IPS DF 6.9 (cell line): Measurements from ENCODE around the gene MXD4.

Source experiments
- DNase-seq: peaks from one replicate; pipeline ENCODE4 v3.0.0-alpha.2; 2013; ENCODE audit warnings: low read depth, low spot score
- H3K27ac ChIP-seq: one replicate; pipeline ENCODE4 v1.5.1; 2013; ENCODE audit warnings: low read length, control low read depth
- H3K27me3 ChIP-seq: 2 replicates; pipeline ENCODE4 v1.6.1; 2013; ENCODE audit warnings: mild to moderate bottlenecking, low read length; ENCODE audit not compliant: control insufficient read depth, insufficient read depth
- H3K36me3 ChIP-seq: 2 replicates; pipeline ENCODE4 v1.6.1; 2013; ENCODE audit warnings: low read length; ENCODE audit not compliant: control insufficient read depth, insufficient read depth
- H3K4me1 ChIP-seq: 2 replicates; pipeline ENCODE4 v1.6.1; 2013; ENCODE audit warnings: low read length; ENCODE audit not compliant: control insufficient read depth, insufficient read depth
- H3K4me3 ChIP-seq: 2 replicates; pipeline ENCODE4 v1.5.1; 2013; ENCODE audit warnings: mild to moderate bottlenecking, low read length
- H3K9me3 ChIP-seq: 2 replicates; pipeline ENCODE4 v1.6.1; 2013; ENCODE audit warnings: low read length, inconsistent platforms; ENCODE audit not compliant: control insufficient read depth, insufficient read depth
- WGBS: extraction: QIAGEN DNeasy Blood & Tissue Kit; methylation state at CpG from one replicate; pipeline ENCODE4 v1.1.7; 2013; ENCODE audit warnings: mixed read lengths, missing lambda C conversion rate; ENCODE audit not compliant: insufficient read length, insufficient coverage; 5-methylcytosine and 5-hydroxymethylcytosine counted together

Gene MXD4

GRCh38 chr4:2301225-2301642 is 39.3 kb upstream of the MXD4 start:
- whole genome bisulfite sequencing: no CpG with 5 or more reads among the region's 14 CpGs
- Histone ChIP-seq H3K27me3 (no peaks in the 10 kb centered on the region), H3K4me1 (no peaks in the 10 kb centered on the region; the same call in 1 of the 2 replicates), H3K9me3 (no peaks in the 10 kb centered on the region), H3K27ac (no peak overlapping the region), H3K36me3 (no peaks in the 10 kb centered on the region; the same call in 1 of the 2 replicates), H3K4me3 (no peak overlapping the region)
- DNase-seq: no peak

DNA sequence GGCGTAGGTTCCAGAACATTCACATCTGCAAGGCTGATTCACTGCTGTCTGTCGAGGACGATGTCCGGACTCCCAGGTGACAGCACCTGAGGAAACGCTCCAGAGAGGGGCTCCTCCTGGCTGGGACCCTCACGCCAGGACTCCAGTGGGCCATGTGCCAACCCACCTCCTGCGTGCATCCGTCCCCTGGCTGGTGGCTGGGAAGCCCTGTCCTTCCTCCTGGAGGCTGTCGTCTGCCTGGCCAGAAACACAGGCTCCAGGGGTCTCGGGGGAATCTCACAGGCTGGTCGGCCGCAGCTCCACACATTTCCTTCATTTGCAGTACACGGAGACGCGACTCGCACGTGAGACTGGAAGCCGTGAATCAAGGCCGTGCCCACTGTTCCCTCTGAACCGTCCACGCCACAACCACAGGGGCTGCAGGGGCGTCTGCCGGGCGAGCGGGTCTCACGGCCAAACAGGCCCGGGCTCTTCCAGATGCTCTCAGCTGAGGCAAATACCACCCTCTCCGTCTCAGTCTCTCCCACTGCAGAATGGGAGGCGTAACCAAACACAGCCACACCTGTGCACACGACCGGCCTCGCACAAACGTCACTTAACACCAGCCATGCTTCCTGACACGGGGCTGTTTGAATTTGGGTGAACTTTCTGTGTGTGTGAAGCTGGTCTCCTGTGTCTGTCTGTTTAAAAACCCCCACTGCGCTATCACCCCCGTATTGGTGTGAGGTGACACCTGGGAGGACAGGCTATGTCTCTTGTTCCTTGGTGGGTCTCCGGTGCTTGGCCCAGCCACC is 38.7 kb upstream of the MXD4 start:
- no peak overlapping the region for H3K27ac ChIP-seq
- WGBS: no CpG with 5 or more reads among the region's 37 CpGs
- H3K36me3 ChIP-seq: no peaks in the 10 kb centered on the region; the same call in 1 of the 2 replicates
- no peaks in the 10 kb centered on the region; the same call in 1 of the 2 replicates for H3K4me1 ChIP-seq
- no peaks in the 10 kb centered on the region for H3K27me3 ChIP-seq
- DNase-seq: no peak
- H3K9me3 ChIP-seq: no peaks in the 10 kb centered on the region
- H3K4me3 ChIP-seq: no peak overlapping the region

DNA sequence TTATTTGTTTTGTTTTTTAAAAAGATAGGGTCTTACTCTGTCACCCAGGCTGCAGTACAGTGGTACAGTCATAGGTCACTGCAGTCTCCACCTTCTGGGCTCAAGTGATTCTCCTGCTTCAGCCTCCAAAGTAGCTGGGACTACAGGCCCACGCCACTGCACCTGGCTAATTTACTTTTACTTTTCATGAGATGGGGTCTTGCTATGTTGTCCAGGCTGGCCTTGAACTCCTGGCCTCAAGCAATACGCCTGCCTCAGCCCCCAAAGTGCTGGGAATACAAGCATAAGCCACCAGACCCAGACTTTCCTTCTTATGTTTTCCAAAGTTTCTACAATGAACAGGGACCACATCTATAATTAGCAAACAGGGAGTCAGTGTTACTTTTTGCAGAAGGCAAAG is 37.9 kb upstream of the MXD4 start:
- H3K9me3 ChIP-seq: no peaks in the 10 kb centered on the region
- H3K36me3 ChIP-seq: no peaks in the 10 kb centered on the region; the same call in 1 of the 2 replicates
- WGBS: no CpG with 5 or more reads among the region's 2 CpGs
- no peaks in the 10 kb centered on the region for H3K27me3 ChIP-seq
- H3K4me3 ChIP-seq: no peak overlapping the region
- no peaks in the 10 kb centered on the region; the same call in 1 of the 2 replicates for H3K4me1 ChIP-seq
- H3K27ac ChIP-seq: no peak overlapping the region
- DNase-seq: no peak

DNA sequence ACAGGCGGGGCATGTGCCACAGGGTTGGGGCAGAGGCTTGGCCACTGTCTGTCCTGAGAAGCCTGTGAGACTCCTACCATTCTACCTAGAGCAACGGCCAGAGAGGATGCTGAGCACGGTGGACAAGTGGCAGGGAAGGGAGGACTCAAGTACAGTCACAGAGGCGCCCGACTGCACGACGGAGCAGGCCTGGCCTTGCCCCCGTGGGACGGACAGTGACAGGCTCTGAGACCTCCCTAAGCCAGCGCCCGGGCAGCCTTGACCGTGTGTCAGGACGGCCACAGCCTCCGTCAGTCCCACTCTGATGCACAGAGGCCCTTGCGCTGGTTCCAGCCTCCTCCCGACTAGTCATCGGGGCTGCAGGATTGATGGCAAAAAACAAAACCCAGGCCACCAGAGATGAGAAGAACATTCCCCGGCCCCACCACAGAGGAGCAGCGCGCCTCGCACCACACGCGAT is 36.7 kb upstream of the MXD4 start:
- Histone ChIP-seq H3K36me3 (no peaks in the 10 kb centered on the region), H3K27me3 (no peaks in the 10 kb centered on the region), H3K4me3 (no peak overlapping the region), H3K27ac (no peak overlapping the region), H3K9me3 (no peaks in the 10 kb centered on the region), H3K4me1 (no peaks in the 10 kb centered on the region; the same call in 1 of the 2 replicates)
- DNase-seq: no peak
- WGBS: no CpG with 5 or more reads among the region's 23 CpGs

- Histone ChIP-seq H3K27me3 (no peaks in the 10 kb centered on the region), H3K36me3 (no peaks in the 10 kb centered on the region), H3K4me3 (no peak overlapping the region), H3K9me3 (no peaks in the 10 kb centered on the region), H3K4me1 (no peaks in the 10 kb centered on the region; the same call in 1 of the 2 replicates), H3K27ac (no peak overlapping the region)
- DNase-seq: no peak
- WGBS: no CpG with 5 or more reads among the region's 40 CpGs
These were observed 36.0 kb upstream of the MXD4 start for GRCh38 chr4:2297606-2298531.

DNA sequence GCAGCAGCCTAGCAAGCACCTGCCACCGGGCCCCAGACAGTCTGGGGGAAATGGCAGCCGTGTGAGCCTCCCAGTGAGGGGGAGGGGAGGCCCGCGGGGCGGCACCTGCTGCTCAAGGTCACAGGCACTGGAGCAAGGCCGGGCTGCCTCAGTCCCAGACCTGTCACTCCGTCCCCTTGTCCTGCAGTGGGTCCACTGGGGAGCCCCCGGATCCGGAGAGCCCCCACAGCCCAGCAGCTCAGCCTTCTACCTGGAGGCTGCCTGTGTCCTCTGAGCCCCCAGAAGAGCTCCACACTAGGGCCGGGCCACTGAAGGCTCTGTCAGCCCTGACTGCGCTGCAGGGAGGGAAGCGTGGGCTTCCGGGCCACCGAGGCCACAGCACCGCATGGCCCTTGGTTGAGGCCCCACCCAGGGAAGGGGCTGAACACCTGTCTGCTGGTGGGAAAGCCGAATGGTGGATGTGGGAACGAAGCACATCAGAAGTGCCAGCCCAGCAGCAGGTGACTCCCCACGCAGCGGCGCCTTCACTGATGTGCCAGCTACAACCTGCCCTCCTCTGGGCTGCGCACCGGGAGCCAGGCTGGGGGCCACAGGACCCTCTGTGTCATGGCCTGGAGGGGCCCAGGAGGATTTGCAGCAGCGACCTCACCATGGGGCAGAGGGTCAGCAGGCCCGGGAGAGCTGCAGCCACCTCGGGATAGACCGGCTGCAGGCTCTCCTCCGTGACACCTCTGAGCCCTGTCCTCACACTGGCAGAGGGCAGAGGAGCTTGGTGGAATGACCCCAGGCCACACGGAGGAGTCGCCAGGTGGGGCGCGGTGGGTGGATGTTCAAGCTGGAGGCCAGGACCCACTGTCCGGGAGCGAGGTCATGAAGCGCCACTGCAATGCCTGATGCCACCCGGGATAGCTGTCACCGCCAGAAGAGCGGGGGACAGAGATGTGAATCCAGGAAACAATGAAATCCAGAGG is 35.0 kb upstream of the MXD4 start:
- no peak for DNase-seq
- WGBS: no CpG with 5 or more reads among the region's 37 CpGs
- Histone ChIP-seq H3K27me3 (no peaks in the 10 kb centered on the region), H3K27ac (no peak overlapping the region), H3K4me1 (no peaks in the 10 kb centered on the region; the same call in 1 of the 2 replicates), H3K9me3 (no peaks in the 10 kb centered on the region), H3K4me3 (no peak overlapping the region), H3K36me3 (no peaks in the 10 kb centered on the region)

- Histone ChIP-seq H3K4me1 (no peaks in the 10 kb centered on the region; the same call in 1 of the 2 replicates), H3K4me3 (no peak overlapping the region), H3K27ac (no peak overlapping the region), H3K9me3 (no peaks in the 10 kb centered on the region), H3K27me3 (no peaks in the 10 kb centered on the region), H3K36me3 (no peaks in the 10 kb centered on the region)
- DNase-seq: no peak
- WGBS: no CpG with 5 or more reads among the region's 14 CpGs
These were observed 34.1 kb upstream of the MXD4 start for GRCh38 chr4:2295900-2296442.

GRCh38 chr4:2295500-2295899 is 33.6 kb upstream of the MXD4 start:
- DNase-seq: no peak
- Histone ChIP-seq H3K27ac (no peak overlapping the region), H3K9me3 (no peaks in the 10 kb centered on the region), H3K36me3 (no peaks in the 10 kb centered on the region), H3K4me1 (no peaks in the 10 kb centered on the region; the same call in 1 of the 2 replicates), H3K27me3 (no peaks in the 10 kb centered on the region), H3K4me3 (no peak overlapping the region)
- no CpG with 5 or more reads among the region's 9 CpGs for WGBS

- Histone ChIP-seq H3K9me3 (no peaks in the 10 kb centered on the region), H3K27ac (no peak overlapping the region), H3K4me3 (no peak overlapping the region), H3K27me3 (no peaks in the 10 kb centered on the region), H3K36me3 (no peaks in the 10 kb centered on the region), H3K4me1 (no peaks in the 10 kb centered on the region)
- WGBS: no CpG with 5 or more reads among the region's 6 CpGs
- no peak for DNase-seq
These were observed 30.8 kb upstream of the MXD4 start for GRCh38 chr4:2292646-2293108.
